ENCODE measurements around the gene WNT3A. TPM values are rescaled to one million over a fixed set of nuclear protein-coding genes. Genes with fewer than 3 reads are reported as not detected.

WNT3A gene
- total RNA-seq, 1 experiment from 2014 or later: not detected

GRCh38 chr1:228095938-228096337, 89.1 kb downstream of the WNT3A start:
- no peak for DNase-seq (ENCODE audit: low spot score)
- TF ChIP-seq EZH2 (IDR thresholded peaks at IDR 0.05; ENCODE audit: borderline replicate concordance, low read depth, low read length, poor library complexity, severe bottlenecking) (no peak), CTCF (conservative IDR thresholded peaks at IDR 0.05; ENCODE audit: low read depth, low read length) (no peak)
- no TSS peak for BruUV-seq (replicated peaks)
- ChIA-PET POLR2A (ENCODE audit: low non-redundant PET) (no interaction called here), CTCF (no interaction called here)
- no peaks in the 10 kb centered on the region for H3K27me3 ChIP-seq (replicated peaks; ENCODE audit: insufficient read depth, low read depth, low read length, poor library complexity)
- no peaks in the 10 kb centered on the region for H3K4me1 ChIP-seq (ENCODE audit: insufficient read depth, low read length, poor library complexity, severe bottlenecking)
- H3K9me3 ChIP-seq (ENCODE audit: low read depth, low read length, poor library complexity, severe bottlenecking): peaks cover 30% of the 10 kb centered on the region
- intact Hi-C loops (cut with micrococcal nuclease; ENCODE audit: unreplicated experiment): no loop called here
- no peak overlapping the region for H3K27ac ChIP-seq (ENCODE audit: low read depth, low read length, poor library complexity, severe bottlenecking)
- no peak overlapping the region for H3K4me3 ChIP-seq (ENCODE audit: low read depth, low read length, poor library complexity, severe bottlenecking)
- H3K36me3 ChIP-seq (ENCODE audit: insufficient read depth, low read length, poor library complexity, severe bottlenecking): peaks cover 82% of the 10 kb centered on the region

GRCh38 chr1:228096416-228097332, 89.9 kb downstream of the WNT3A start:
- intact Hi-C loops (cut with micrococcal nuclease; ENCODE audit: unreplicated experiment): no loop called here
- Histone ChIP-seq H3K4me1 (ENCODE audit: insufficient read depth, low read length, poor library complexity, severe bottlenecking) (no peaks in the 10 kb centered on the region), H3K27me3 (replicated peaks; ENCODE audit: insufficient read depth, low read depth, low read length, poor library complexity) (no peaks in the 10 kb centered on the region), H3K9me3 (ENCODE audit: low read depth, low read length, poor library complexity, severe bottlenecking) (peaks cover 30% of the 10 kb centered on the region), H3K4me3 (ENCODE audit: low read depth, low read length, poor library complexity, severe bottlenecking) (no peak overlapping the region), H3K36me3 (ENCODE audit: insufficient read depth, low read length, poor library complexity, severe bottlenecking) (peaks cover 83% of the 10 kb centered on the region), H3K27ac (ENCODE audit: low read depth, low read length, poor library complexity, severe bottlenecking) (no peak overlapping the region)
- ChIA-PET CTCF (no interaction called here), POLR2A (ENCODE audit: low non-redundant PET) (no interaction called here)
- DNase-seq (ENCODE audit: low spot score): no peak
- no TSS peak for BruUV-seq (replicated peaks)
- TF ChIP-seq EZH2 (IDR thresholded peaks at IDR 0.05; ENCODE audit: borderline replicate concordance, low read depth, low read length, poor library complexity, severe bottlenecking) (no peak), CTCF (conservative IDR thresholded peaks at IDR 0.05; ENCODE audit: low read depth, low read length) (no peak)

- Histone ChIP-seq H3K4me3 (ENCODE audit: low read depth, low read length, poor library complexity, severe bottlenecking) (no peak overlapping the region), H3K36me3 (ENCODE audit: insufficient read depth, low read length, poor library complexity, severe bottlenecking) (peaks cover 75% of the 10 kb centered on the region), H3K4me1 (ENCODE audit: insufficient read depth, low read length, poor library complexity, severe bottlenecking) (no peaks in the 10 kb centered on the region), H3K27ac (ENCODE audit: low read depth, low read length, poor library complexity, severe bottlenecking) (no peak overlapping the region), H3K27me3 (replicated peaks; ENCODE audit: insufficient read depth, low read depth, low read length, poor library complexity) (no peaks in the 10 kb centered on the region), H3K9me3 (ENCODE audit: low read depth, low read length, poor library complexity, severe bottlenecking) (peaks cover 28% of the 10 kb centered on the region)
- ChIA-PET CTCF (no interaction called here), POLR2A (ENCODE audit: low non-redundant PET) (no interaction called here)
- no peak for TF ChIP-seq EZH2 (IDR thresholded peaks at IDR 0.05; ENCODE audit: borderline replicate concordance, low read depth, low read length, poor library complexity, severe bottlenecking)
- no peak for TF ChIP-seq CTCF (conservative IDR thresholded peaks at IDR 0.05; ENCODE audit: low read depth, low read length)
- intact Hi-C loops (cut with micrococcal nuclease; ENCODE audit: unreplicated experiment): no loop called here
- DNase-seq (ENCODE audit: low spot score): no peak
- no TSS peak for BruUV-seq (replicated peaks)
These were observed 90.7 kb downstream of the WNT3A start for GRCh38 chr1:228097333-228098081.
